GM23338 (cell line): ENCODE measurements around the gene PSMA5. TPM values are rescaled to one million over a fixed set of nuclear protein-coding genes. Genes with fewer than 3 reads are reported as not detected.
A peak's percentile ranks its signal among the peaks of the same experiment; 100 is the strongest.

Source experiments
- ATAC-seq: fragments of 200-7000 bp; cut with Tn5 transposase; 3 replicates; pipeline ENCODE4 v1.9.1; 2020
- DNase-seq: peaks from one replicate; pipeline ENCODE4 v3.0.0-alpha.2; 2015; ENCODE audit warnings: low spot score
- H2AFZ ChIP-seq: fragments of 200-600 bp; sonication (generic); 2 replicates; pipeline ENCODE4 v1.8.0; 2016; ENCODE audit warnings: antibody characterized with exemption, mild to moderate bottlenecking, moderate library complexity
- H3F3A ChIP-seq: fragments of 200-600 bp; sonication (generic); replicated peaks from 2 replicates; pipeline ENCODE4 v1.8.0; 2017; ENCODE audit warnings: antibody characterized with exemption, mixed run types, low read depth
- H3K27ac ChIP-seq: fragments of 200-600 bp; sonication (generic); 2 replicates; pipeline ENCODE4 v1.6.1; 2016; ENCODE audit warnings: low read depth
- H3K27me3 ChIP-seq: fragments of 200-600 bp; sonication (generic); 2 replicates; pipeline ENCODE4 v1.8.0; 2016; ENCODE audit warnings: mild to moderate bottlenecking, mixed run types, moderate library complexity; ENCODE audit not compliant: insufficient read depth
- H3K36me3 ChIP-seq: fragments of 200-600 bp; sonication (generic); 2 replicates; pipeline ENCODE4 v1.8.0; 2016; ENCODE audit warnings: mild to moderate bottlenecking; ENCODE audit not compliant: insufficient read depth
- H3K4me1 ChIP-seq: fragments of 200-600 bp; sonication (generic); 2 replicates; pipeline ENCODE4 v1.8.0; 2016; ENCODE audit warnings: mild to moderate bottlenecking, moderate library complexity; ENCODE audit not compliant: insufficient read depth
- H3K4me2 ChIP-seq: fragments of 200-600 bp; sonication (generic); 2 replicates; pipeline ENCODE4 v1.7.1; 2017; ENCODE audit warnings: mixed run types
- H3K4me3 ChIP-seq: fragments of 200-600 bp; sonication (generic); 2 replicates; pipeline ENCODE4 v1.6.1; 2016; ENCODE audit warnings: mixed run types
- H3K79me2 ChIP-seq: fragments of 200-600 bp; sonication (generic); replicated peaks from 2 replicates; pipeline ENCODE4 v1.8.0; 2017; ENCODE audit warnings: mild to moderate bottlenecking; ENCODE audit not compliant: insufficient read depth
- H3K9me2 ChIP-seq: fragments of 200-600 bp; sonication (generic); 2 replicates; pipeline ENCODE4 v1.8.0; 2017; ENCODE audit not compliant: insufficient read depth
- H4K20me1 ChIP-seq: fragments of 200-600 bp; sonication (generic); replicated peaks from 2 replicates; pipeline ENCODE4 v1.8.0; 2017; ENCODE audit warnings: mild to moderate bottlenecking; ENCODE audit not compliant: insufficient read depth
- H3K27ac Mint-ChIP-seq: 2 replicates; pipeline ENCODE4 v1.8.0; 2020; ENCODE audit warnings: inconsistent platforms, mild to moderate bottlenecking, moderate library complexity, mixed read lengths
- H3K27me3 Mint-ChIP-seq: 3 replicates; pipeline ENCODE4 v1.8.0; 2022; ENCODE audit warnings: low read depth, mild to moderate bottlenecking, moderate library complexity, mixed read lengths, inconsistent platforms; ENCODE audit not compliant: insufficient read depth, poor library complexity
- H3K36me3 Mint-ChIP-seq: 3 replicates; pipeline ENCODE4 v1.8.0; 2021; ENCODE audit warnings: low read depth, mild to moderate bottlenecking, inconsistent platforms, moderate library complexity, mixed read lengths
- H3K4me1 Mint-ChIP-seq: 3 replicates; pipeline ENCODE4 v1.8.0; 2020; ENCODE audit warnings: mild to moderate bottlenecking, inconsistent platforms, mixed read lengths
- H3K4me3 Mint-ChIP-seq: 3 replicates; pipeline ENCODE4 v1.8.0; 2021; ENCODE audit warnings: moderate library complexity, mild to moderate bottlenecking, inconsistent platforms, mixed read lengths
- H3K9me3 Mint-ChIP-seq: 3 replicates; pipeline ENCODE4 v1.8.0; 2020; ENCODE audit warnings: moderate library complexity, mild to moderate bottlenecking, inconsistent platforms, mixed read lengths
- CREB1 ChIP-seq: fragments of 250-450 bp; sonication (Bioruptor Pico); IDR thresholded peaks from 2 replicates; pipeline ENCODE4 v1.5.0; 2020; ENCODE audit warnings: low read depth, mild to moderate bottlenecking, moderate library complexity
- CTCF ChIP-seq, 2 experiments: fragments of 200-600 bp in 1 of 2; sonication (generic) in 1 of 2; conservative IDR thresholded peaks; 2 replicates each; pipeline versions ENCODE4 v1.5.1 to v1.6.1; 2016 to 2017; ENCODE audit warnings: antibody characterized with exemption in 2 of 2, low read depth in 2 of 2, mild to moderate bottlenecking in 2 of 2, moderate library complexity in 1 of 2
- EZH2 ChIP-seq: fragments of 200-600 bp; sonication (generic); IDR thresholded peaks from one replicate; pipeline ENCODE4 v1.8.0; 2017; ENCODE audit warnings: antibody characterized with exemption, mild to moderate bottlenecking, low read depth; ENCODE audit not compliant: unreplicated experiment
- JUNB ChIP-seq: IDR thresholded peaks from one replicate; pipeline ENCODE4 v1.6.1; 2016; ENCODE audit warnings: antibody characterized with exemption; ENCODE audit not compliant: unreplicated experiment
- NANOG ChIP-seq: IDR thresholded peaks from 2 replicates; pipeline ENCODE4 v1.6.1; 2016; ENCODE audit warnings: antibody characterized with exemption, borderline replicate concordance
- POLR2AphosphoS5 ChIP-seq: IDR thresholded peaks from 2 replicates; pipeline ENCODE4 v1.6.1; 2016; ENCODE audit warnings: antibody characterized with exemption, low read depth
- REST ChIP-seq: IDR thresholded peaks from one replicate; pipeline ENCODE4 v1.6.1; 2018; ENCODE audit warnings: antibody characterized with exemption; ENCODE audit not compliant: unreplicated experiment
- STAT1 ChIP-seq: IDR thresholded peaks from one replicate; pipeline ENCODE4 v1.6.1; 2016; ENCODE audit warnings: antibody characterized with exemption; ENCODE audit not compliant: unreplicated experiment
- ZNF331 ChIP-seq: fragments of 250-450 bp; sonication (Bioruptor Pico); IDR thresholded peaks from 2 replicates; pipeline ENCODE4 v1.5.0; 2020; ENCODE audit warnings: low read depth, mild to moderate bottlenecking, moderate library complexity
- ZNF462 ChIP-seq: fragments of 250-450 bp; sonication (Bioruptor Pico); IDR thresholded peaks from 2 replicates; pipeline ENCODE4 v1.5.0; 2020; ENCODE audit warnings: mild to moderate bottlenecking, moderate library complexity
- polyA plus RNA-seq: library from polyadenylated mRNA; unstranded; fragments of >200 nt; fragmentation: Nextera tagmentation; extraction: Ambion mirVana; gene quantifications from 2 replicates; pipeline ENCODE4 v1.2.1, GENCODE V29; 2016
- total RNA-seq: library from RNA; depleted of rRNA; stranded (reverse); fragments of >200 nt; shearing (Covaris generic); gene quantifications from 2 replicates; pipeline ENCODE4 v1.2.3, GENCODE V29; 2014

Gene PSMA5
- total and polyA plus RNA-seq, 2 experiments from 2014 or later: 104 to 126 TPM

- TF ChIP-seq CTCF (conservative IDR thresholded peaks at IDR 0.05; ENCODE audit: low read depth in 2 of 2) (no peak), REST (no peak), NANOG (no peak), STAT1 (no peak), ZNF331 (no peak), JUNB (no peak), CREB1 (CRISPR knock-in tag) (no peak)
These were observed 40.8 kb downstream of the PSMA5 start (continued) for GRCh38 chr1:109385417-109385816.

GRCh38 chr1:109383854-109384253 lies 42.4 kb downstream of the PSMA5 start:
- H3K36me3 ChIP-seq: no peaks in the 10 kb centered on the region
- H2AFZ ChIP-seq: no peak overlapping the region
- Mint-ChIP-seq H3K4me3 (no peak overlapping the region; the same call in 2 of the 3 replicates), H3K27ac (peak overlapping the region; percentile 93), H3K27me3 (no peaks in the 10 kb centered on the region), H3K9me3 (no peaks in the 10 kb centered on the region), H3K36me3 (peaks cover 7% of the 10 kb centered on the region; the same call in 2 of the 3 replicates), H3K4me1 (peaks cover 29% of the 10 kb centered on the region)
- DNase-seq (no peak), ATAC-seq (no peak)
- no peaks in the 10 kb centered on the region for H3F3A ChIP-seq
- H3K27ac ChIP-seq: peak overlapping the region; percentile 47
- no peaks in the 10 kb centered on the region for H3K27me3 ChIP-seq
- no peaks in the 10 kb centered on the region for H3K9me2 ChIP-seq
- peaks cover 12% of the 10 kb centered on the region; the same call in 1 of the 2 replicates for H4K20me1 ChIP-seq
- H3K4me3 ChIP-seq: no peak overlapping the region
- peaks cover 33% of the 10 kb centered on the region for H3K4me1 ChIP-seq
- peak overlapping the region; percentile 2 for H3K4me2 ChIP-seq
- peaks cover 91% of the 10 kb centered on the region for H3K79me2 ChIP-seq
- no peak for TF ChIP-seq CTCF (conservative IDR thresholded peaks at IDR 0.05; ENCODE audit: low read depth in 2 of 2)
- no peak for TF ChIP-seq ZNF462 (CRISPR knock-in tag)
- TF ChIP-seq ZNF331: no peak
- TF ChIP-seq POLR2AphosphoS5: no peak
- TF ChIP-seq JUNB: no peak
- no peak for TF ChIP-seq EZH2
- TF ChIP-seq STAT1: no peak
- TF ChIP-seq CREB1 (CRISPR knock-in tag): no peak
- TF ChIP-seq NANOG: no peak
